Activated T-helper 1 cell treated with anti-CD3 and anti-CD28 coated beads, Interleukin-2, amount 50 U/mL, for 16 hours (primary cell): ENCODE measurements around the gene ST6GALNAC1.
A peak's percentile ranks its signal among the peaks of the same experiment; 100 is the strongest.

ENCODE experiments used
- DNase-seq, 2 donors: peaks; one replicate each; pipeline ENCODE4 v3.0.0-alpha.2; 2020; ENCODE audit warnings: low read depth in 1 of 2, low spot score in 1 of 2

Gene ST6GALNAC1, protein sequence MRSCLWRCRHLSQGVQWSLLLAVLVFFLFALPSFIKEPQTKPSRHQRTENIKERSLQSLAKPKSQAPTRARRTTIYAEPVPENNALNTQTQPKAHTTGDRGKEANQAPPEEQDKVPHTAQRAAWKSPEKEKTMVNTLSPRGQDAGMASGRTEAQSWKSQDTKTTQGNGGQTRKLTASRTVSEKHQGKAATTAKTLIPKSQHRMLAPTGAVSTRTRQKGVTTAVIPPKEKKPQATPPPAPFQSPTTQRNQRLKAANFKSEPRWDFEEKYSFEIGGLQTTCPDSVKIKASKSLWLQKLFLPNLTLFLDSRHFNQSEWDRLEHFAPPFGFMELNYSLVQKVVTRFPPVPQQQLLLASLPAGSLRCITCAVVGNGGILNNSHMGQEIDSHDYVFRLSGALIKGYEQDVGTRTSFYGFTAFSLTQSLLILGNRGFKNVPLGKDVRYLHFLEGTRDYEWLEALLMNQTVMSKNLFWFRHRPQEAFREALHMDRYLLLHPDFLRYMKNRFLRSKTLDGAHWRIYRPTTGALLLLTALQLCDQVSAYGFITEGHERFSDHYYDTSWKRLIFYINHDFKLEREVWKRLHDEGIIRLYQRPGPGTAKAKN

DNA sequence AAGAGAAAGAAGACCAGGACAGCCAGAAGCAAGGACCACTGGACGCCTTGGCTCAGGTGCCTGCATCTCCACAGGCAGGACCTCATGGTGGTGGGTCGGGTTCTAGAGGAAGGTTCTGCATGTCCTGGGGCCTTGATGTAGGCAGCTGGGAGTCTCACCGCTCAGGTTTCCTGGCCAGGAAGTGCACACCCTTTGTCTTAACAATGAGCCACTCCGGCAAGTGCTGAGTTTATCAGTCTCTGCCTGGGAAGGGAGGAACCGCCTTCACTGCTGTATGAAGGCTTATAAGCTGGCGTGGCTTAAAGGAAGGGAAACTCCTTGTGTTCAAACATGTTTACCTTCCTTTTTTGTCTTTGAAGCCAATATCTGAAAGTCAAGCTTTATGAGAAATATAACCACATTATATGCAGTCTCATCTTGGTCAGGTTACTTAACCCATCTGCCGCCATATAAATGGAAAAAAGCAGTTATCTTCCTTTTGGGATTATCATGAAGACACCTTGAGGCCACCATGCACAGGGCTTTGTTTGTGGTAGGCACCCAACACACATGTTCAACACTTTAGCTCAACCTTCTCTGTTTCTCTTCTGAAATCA, at the start of gene ST6GALNAC1:
Gene ST6GALNAC1 (minus strand): TSS at position 205 of the 596 bp plus-strand sequence. CDS start 119 bp downstream, at position 86.
- DNase-seq, result no peak

GRCh38 chr17:76691379-76692191, 48.0 kb upstream of the ST6GALNAC1 start:
- no peak for DNase-seq

- no peak for DNase-seq
These were observed 47.2 kb upstream of the ST6GALNAC1 start for GRCh38 chr17:76690596-76691280.

GRCh38 chr17:76689859-76690258, 46.3 kb upstream of the ST6GALNAC1 start:
- DNase-seq, result no peak

DNA sequence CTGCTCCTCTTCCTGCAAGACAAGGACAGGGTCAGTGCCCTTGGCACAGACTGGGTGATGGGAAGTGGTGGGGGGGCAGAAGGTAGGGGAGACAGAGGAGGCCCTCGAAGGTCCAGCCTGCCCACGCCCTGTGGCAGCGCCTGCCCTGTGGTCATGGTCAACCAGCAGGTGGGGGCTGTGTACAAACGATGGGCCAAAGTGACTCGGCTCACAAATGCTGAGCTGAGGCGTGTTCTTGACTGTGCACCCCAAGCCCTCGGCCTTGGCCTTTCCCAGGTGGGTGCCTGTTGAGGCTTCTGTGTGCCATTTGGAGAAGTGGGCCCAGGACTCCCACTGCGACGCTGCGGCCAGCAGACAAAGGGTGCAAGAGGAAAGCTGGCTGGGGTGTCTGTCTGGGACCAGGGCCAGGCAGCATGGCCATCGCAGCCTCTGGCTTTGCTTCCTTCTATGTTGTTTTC, 44.6 kb upstream of the ST6GALNAC1 start:
- DNase-seq, result no peak

- no peak for DNase-seq
These were observed 44.0 kb upstream of the ST6GALNAC1 start for GRCh38 chr17:76687298-76688164.

GRCh38 chr17:76686538-76687297, 43.2 kb upstream of the ST6GALNAC1 start:
- no peak for DNase-seq

DNA sequence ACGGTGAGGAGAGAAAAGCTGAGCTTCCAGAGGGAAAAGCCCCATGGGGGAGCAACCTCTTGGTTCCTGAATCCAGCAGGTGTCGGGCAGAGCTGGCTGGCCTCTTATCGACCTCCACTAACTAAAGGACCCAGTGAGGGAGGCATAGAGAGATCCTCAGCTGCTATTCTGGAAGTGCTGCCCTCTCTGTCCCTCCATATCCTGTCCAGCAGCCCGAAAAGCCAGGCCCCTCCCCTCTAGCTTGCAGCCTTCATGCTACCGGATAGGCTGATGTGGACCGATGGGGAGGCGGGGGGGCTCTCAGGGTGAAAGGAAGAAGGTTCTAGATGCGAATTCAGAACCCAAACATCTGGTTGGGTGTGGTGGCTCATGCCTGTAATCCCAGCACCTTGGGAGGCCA, 42.3 kb upstream of the ST6GALNAC1 start:
- no peak for DNase-seq

DNA sequence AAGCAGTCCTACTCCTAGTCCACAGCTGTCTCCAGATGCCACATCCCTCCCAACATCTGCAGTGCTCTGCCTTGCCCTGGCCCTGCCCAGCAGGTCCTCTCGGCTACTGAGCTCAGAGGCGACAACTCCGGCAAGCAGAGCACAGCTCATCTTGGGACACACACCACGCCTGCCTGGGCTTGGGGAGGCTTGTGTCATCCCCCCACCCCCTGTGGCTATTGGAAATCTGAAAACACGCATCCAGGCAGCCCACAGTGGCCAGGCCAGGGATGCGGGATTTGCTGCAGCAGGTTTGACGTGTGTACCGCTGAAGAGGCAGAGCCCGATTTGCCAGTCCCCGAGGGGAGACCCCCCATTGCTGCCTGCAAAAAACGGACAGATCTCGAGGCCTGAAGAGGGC, 41.8 kb upstream of the ST6GALNAC1 start:
- no peak for DNase-seq

GRCh38 chr17:76684756-76685155, 41.2 kb upstream of the ST6GALNAC1 start:
- no peak for DNase-seq

DNA sequence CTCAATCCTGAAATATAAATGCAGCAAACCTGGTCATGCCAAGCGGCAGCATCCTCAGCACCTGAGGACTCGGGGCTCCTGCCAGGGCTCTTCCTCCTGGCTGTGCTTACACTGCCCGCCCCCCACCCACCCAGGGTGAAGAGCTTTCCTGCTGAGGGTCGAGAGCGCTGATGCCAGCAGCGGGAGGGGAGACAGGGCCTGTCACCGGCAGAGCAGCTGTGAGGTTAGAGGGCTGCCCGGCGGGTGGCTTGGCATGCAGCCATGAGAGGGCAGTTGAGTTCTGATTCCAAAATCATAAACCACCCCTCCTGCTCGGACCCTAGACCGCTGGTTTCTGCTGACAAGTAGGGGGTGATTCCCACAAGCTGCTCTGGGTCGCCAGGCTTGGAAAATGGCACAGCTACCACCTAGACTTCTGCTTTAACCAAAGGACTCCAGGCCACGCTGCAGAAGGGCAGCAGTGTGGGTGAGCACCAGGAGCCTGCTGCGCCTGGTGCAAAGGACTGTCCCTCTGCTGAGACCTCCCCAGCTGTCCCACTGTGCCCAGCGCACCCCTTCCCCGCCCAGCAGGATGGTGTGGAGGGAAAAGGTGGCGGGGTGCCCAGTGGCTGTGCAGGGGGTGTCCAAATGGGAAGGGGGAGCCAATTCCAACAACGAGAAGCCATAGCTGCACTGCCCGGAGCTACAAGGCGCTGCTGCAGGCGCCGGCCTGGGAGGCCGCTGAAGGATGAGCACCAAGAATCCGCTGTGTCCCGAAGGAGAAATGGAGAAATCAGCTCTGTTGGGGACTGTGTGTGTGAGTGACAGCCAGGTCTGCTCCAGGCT, 40.6 kb upstream of the ST6GALNAC1 start:
- no peak for DNase-seq

DNA sequence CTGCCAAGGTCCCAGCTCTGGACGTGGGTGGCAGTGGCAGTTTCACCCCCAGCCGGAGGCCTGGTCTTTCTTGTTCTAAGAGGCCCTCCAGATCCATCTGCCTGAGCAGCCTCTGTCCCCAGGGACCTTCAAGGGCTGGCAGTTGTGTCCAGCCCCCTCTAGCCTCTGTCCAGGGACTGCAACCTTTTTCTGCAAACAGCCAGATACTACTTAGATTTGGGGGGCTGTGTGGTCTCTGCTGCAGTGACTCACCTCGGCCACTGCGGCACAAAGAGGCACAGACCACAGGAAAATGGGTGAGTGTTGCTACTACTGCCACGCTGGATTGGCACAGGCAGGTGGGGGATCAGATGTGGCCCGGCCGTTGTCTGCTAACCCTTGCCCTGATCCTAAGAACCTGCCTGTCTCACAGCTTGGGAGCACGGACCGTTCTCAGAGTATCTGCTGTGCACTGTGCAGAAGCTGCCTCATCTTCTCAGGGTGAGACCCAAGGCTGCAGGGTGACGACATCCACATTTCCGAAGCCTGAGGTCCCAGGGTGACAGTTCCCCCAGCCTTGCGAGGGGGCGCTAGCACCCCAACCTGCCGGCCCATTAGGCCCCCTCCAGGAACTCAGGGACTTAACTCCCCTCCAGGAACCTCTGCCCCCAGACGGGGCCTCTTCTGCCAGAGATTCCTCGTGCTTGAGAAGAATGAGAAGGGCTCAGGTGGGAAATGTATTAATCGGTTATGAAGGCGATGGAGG, 39.6 kb upstream of the ST6GALNAC1 start:
- DNase-seq, result no peak

DNA sequence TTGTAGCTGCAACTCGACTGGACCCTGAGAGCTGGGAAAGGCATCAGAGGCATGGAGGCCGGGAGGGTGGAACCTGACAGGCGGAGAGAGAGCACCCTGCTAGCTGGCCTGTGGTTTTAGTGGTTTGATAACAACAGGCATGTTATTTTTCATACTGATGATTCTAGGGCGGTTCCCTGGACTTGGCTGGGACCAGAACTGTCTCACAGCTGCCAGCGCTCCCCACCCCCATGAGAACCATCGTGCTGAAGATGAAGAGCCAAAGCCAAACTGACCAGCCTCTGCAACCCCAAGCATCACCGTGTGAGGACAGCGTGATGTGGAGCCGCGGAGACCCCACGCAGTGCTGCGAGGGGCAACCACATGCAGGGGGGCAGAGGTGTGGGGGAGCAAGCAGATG, 38.7 kb upstream of the ST6GALNAC1 start:
- DNase-seq, result no peak

- peak; percentile 21 to 45 for DNase-seq
These were observed 37.9 kb upstream of the ST6GALNAC1 start for GRCh38 chr17:76681222-76682137.

DNA sequence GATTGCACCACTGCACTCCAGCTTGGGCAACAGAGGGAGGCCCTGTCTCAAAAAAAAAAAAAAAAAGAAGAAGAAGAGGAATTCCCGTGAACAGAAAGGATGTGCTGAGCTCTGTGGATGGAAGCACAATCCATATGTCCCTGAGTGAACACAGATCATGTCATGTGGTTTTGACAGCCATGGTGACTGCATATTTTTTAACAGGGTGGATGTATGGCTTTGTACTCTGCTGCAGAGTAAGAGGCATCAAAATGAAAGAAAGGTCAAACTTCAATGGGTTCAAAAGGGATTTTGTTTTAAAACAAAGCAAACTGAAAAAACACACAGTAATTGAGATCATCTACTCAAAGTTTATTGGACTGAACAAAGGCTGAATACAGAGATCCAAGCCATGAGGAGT, 35.7 kb upstream of the ST6GALNAC1 start:
- DNase-seq, result no peak

DNA sequence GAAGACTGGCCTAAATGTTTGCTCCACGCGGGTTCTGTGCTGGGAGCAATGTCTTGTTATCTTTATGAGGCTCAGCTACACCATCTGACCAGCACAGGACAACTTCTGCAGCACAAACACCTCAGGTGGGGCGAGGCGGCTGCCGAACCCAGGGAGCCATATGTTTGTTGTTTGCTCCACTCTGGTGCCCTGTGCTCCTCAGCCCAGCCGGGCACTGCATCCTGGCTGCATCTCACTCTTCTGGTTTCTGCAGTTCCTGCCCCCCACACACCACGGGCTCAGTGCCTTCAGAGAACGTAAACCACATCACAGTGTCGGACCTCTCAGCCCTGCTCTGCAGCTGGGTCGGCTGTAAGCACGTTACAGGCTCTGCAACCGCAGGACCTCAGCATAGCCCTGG, 34.8 kb upstream of the ST6GALNAC1 start:
- no peak for DNase-seq
